ENCODE data around the gene ENPP7.

- TF ChIP-seq CTCF (IDR thresholded peaks at IDR 0.05; ENCODE audit: borderline replicate concordance, extremely low read depth, low read length, poor library complexity, severe bottlenecking) (no peak), EZH2 (IDR thresholded peaks at IDR 0.05; ENCODE audit: borderline replicate concordance, low read depth, low read length, severe bottlenecking) (no peak)
Measured at GRCh38 chr17:79749958-79750357, 19.2 kb downstream of the ENPP7 start.
